Measurements from ENCODE around the gene OR10P1.

GRCh38 chr12:55612646-55613045, 24.0 kb upstream of the OR10P1 start:
- TF ChIP-seq EZH2 (optimal IDR thresholded peaks at IDR 0.05; ENCODE audit: low read depth, low read length) (no peak), CTCF (IDR thresholded peaks at IDR 0.05; ENCODE audit: low read length) (no peak), EZH2phosphoT487 (IDR thresholded peaks at IDR 0.05; ENCODE audit: low read length) (no peak)

All from MM.1S (cell line).